HUES6 (cell line): Measurements from ENCODE around the gene MYH14.
"Not testable (repeated sequence)": the region's sequence is repeated elsewhere in the genome, so short reads cannot be mapped to it uniquely, and the experiment has no call there.

Source experiments
- H3K27ac ChIP-seq: 2 replicates; pipeline ENCODE4 v1.7.0; 2013; ENCODE audit warnings: low read depth, mild to moderate bottlenecking, low read length, inconsistent platforms
- H3K27me3 ChIP-seq: 2 replicates; pipeline ENCODE4 v1.6.1; 2013; ENCODE audit warnings: low read length; ENCODE audit not compliant: control insufficient read depth, insufficient read depth
- H3K36me3 ChIP-seq: 2 replicates; pipeline ENCODE4 v1.6.1; 2013; ENCODE audit warnings: low read length; ENCODE audit not compliant: control insufficient read depth, insufficient read depth
- H3K4me1 ChIP-seq: 2 replicates; pipeline ENCODE4 v1.6.1; 2013; ENCODE audit warnings: low read length; ENCODE audit not compliant: control insufficient read depth, insufficient read depth
- H3K4me3 ChIP-seq: 2 replicates; pipeline ENCODE4 v1.5.1; 2013; ENCODE audit warnings: low read depth, low read length
- H3K9ac ChIP-seq: one replicate; pipeline ENCODE4 v1.6.1; 2013; ENCODE audit warnings: mild to moderate bottlenecking, low read length
- H3K9me3 ChIP-seq: 2 replicates; pipeline ENCODE4 v1.6.1; 2013; ENCODE audit warnings: low read depth, low read length; ENCODE audit not compliant: control insufficient read depth, insufficient read depth

The MYH14 gene

GRCh38 chr19:50333737-50334617 is 130.6 kb downstream of the MYH14 start:
- no peaks in the 10 kb centered on the region; the same call in 1 of the 2 replicates for H3K27me3 ChIP-seq
- peaks cover 11% of the 10 kb centered on the region for H3K4me1 ChIP-seq
- H3K36me3 ChIP-seq = no peaks in the 10 kb centered on the region
- 0 out of 2 replicates have a peak, but pooled peaks cover under 1% of the 10 kb centered on the region for H3K9me3 ChIP-seq
- peak overlapping the region; percentile 46 for H3K27ac ChIP-seq
- H3K4me3 ChIP-seq = peak overlapping the region; percentile 83
- peak overlapping the region; percentile 81 for H3K9ac ChIP-seq

DNA sequence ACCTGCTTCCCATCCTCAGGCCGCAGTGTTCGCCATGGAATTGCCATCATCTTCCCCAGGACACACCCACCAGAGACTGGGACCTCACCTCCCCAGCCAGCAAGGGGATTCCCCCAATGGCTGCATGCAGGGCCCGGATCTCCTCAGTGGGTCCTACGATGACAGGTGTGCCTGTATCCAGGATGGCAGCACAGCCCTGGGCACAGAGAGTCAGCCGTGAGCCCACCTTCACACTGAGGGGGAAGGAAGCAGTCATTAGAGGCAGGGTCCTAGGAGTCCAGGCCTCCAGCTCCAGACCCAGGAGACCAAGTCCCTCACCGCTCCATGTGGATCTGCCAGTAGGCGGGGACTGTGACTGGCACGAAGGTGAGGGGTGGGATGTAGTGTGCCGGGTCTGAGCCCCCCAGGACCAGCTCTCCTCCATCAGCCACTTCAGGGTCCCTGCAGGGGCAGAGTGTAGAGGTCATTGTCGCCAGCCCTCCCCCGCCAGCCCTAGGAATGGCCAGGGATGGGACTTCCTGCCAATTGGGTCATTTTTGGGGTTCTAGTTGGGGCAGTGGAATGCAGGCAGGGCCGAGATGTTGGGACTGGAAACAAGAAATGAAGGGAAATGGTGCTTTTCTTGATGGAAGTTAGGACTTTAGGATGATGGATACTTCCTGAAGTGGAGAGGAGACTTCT is 131.5 kb downstream of the MYH14 start:
- no peak overlapping the region for H3K9ac ChIP-seq
- H3K4me1 ChIP-seq = peaks cover 11% of the 10 kb centered on the region
- no peak overlapping the region for H3K4me3 ChIP-seq
- H3K36me3 ChIP-seq = peaks cover 3% of the 10 kb centered on the region; the same call in 1 of the 2 replicates
- H3K27ac ChIP-seq = no peak overlapping the region
- H3K9me3 ChIP-seq = 0 out of 2 replicates have a peak, but pooled peaks cover 2% of the 10 kb centered on the region
- no peaks in the 10 kb centered on the region; the same call in 1 of the 2 replicates for H3K27me3 ChIP-seq

- not testable (repeated sequence) for H3K9ac ChIP-seq, H3K27ac ChIP-seq, H3K36me3 ChIP-seq, H3K4me1 ChIP-seq, H3K9me3 ChIP-seq, H3K4me3 ChIP-seq, H3K27me3 ChIP-seq
Observed at GRCh38 chr19:50337031-50337430, 133.6 kb downstream of the MYH14 start.

DNA sequence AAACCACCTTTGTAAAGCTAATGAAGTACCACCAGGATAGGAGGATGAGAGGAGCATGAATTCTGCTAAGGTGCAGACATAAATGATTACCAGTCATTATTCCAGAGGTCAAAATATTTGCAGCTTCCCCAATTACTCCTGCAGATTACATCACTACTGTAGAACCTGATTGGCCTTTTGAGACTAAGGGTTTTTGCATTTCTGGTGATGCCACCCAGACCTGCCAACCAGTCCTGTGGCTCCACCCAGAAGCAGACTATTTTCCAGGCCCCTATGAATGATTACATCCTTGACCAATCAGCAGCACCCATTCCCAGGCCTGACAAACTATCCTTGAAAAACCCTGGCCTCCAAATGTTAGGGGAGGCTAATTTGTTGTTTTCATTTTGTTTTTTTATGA is 136.9 kb downstream of the MYH14 start:
- Histone ChIP-seq H3K27me3 (no peaks in the 10 kb centered on the region), H3K9me3 (peaks cover 12% of the 10 kb centered on the region; the same call in 1 of the 2 replicates), H3K9ac (no peak overlapping the region), H3K27ac (no peak overlapping the region), H3K4me3 (no peak overlapping the region), H3K4me1 (0 out of 2 replicates have a peak, but pooled peaks cover 3% of the 10 kb centered on the region), H3K36me3 (peaks cover 3% of the 10 kb centered on the region; the same call in 1 of the 2 replicates)

- H3K36me3 ChIP-seq = peaks cover 3% of the 10 kb centered on the region; the same call in 1 of the 2 replicates
- H3K9me3 ChIP-seq = peaks cover 12% of the 10 kb centered on the region; the same call in 1 of the 2 replicates
- H3K27me3 ChIP-seq = no peaks in the 10 kb centered on the region
- no peak overlapping the region for H3K27ac ChIP-seq
- H3K4me1 ChIP-seq = no peaks in the 10 kb centered on the region
- H3K4me3 ChIP-seq = no peak overlapping the region
- H3K9ac ChIP-seq = no peak overlapping the region
Observed at GRCh38 chr19:50341091-50341564, 137.7 kb downstream of the MYH14 start.

DNA sequence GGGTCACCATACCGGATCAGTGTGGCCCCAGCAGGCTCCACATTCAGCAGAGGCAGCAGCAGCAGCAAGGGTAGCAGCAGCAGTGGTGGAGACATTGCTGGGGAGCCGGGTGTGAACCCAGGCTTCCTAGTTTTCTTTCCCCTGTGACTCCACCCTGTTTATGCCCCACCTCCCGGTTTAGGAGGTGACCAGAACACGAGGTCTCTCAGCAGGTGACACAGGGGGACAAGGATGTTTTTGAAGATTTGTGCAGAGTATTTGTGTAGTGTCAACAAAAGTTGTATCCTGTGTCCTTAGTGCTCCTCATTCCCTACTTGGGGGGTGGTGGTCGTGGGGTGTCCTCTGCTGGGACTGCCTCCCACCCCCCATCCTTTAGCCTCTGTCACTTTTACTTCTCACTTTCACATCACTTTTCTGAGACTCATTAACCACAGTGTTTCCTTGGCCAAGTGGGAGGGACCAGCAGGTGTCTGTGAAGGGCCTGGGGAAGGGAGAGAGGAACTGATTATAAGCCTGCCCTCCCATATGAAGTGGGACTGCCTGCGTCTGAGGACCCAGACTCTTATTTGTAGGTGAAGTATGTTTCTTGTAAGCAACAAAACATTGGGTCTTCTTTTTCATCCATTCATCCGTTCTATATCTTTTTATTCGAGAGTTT is 141.4 kb downstream of the MYH14 start:
- Histone ChIP-seq H3K4me1 (no peaks in the 10 kb centered on the region), H3K9me3 (peaks cover 10% of the 10 kb centered on the region; the same call in 1 of the 2 replicates), H3K36me3 (no peaks in the 10 kb centered on the region), H3K4me3 (no peak overlapping the region), H3K27ac (no peak overlapping the region), H3K27me3 (no peaks in the 10 kb centered on the region), H3K9ac (no peak overlapping the region)

DNA sequence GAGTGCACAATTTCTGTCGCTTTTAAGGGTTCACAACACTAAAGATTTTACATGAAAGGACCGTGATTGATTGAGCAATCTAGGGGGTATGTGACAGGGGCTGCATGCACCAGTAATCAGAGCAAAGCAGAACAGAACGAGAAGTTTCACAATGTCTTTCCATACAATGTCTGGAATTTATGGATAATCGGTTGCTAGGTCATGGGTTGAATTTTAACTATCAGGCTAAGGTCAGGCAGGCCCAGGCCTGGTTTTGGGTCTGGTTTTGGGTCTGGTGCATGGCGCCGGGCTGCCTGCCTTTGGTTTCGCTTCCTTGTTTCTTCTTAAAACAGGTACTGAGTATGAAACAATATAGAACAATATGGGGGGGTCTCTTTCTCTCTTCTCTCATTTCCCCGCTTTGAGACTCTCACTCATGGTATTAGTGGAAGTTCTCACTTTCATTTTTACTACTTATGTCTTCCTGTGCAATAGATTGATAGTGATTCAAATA is 143.7 kb downstream of the MYH14 start:
- H3K4me3 ChIP-seq, H3K36me3 ChIP-seq, H3K27ac ChIP-seq, H3K9ac ChIP-seq, H3K9me3 ChIP-seq, H3K27me3 ChIP-seq, H3K4me1 ChIP-seq: not testable (repeated sequence)

- Histone ChIP-seq H3K36me3 (no peaks in the 10 kb centered on the region), H3K9ac (no peak overlapping the region), H3K9me3 (peaks cover 7% of the 10 kb centered on the region; the same call in 1 of the 2 replicates), H3K4me3 (no peak overlapping the region), H3K27ac (no peak overlapping the region), H3K27me3 (no peaks in the 10 kb centered on the region), H3K4me1 (no peaks in the 10 kb centered on the region)
Observed at GRCh38 chr19:50349277-50350057, 146.0 kb downstream of the MYH14 start.

DNA sequence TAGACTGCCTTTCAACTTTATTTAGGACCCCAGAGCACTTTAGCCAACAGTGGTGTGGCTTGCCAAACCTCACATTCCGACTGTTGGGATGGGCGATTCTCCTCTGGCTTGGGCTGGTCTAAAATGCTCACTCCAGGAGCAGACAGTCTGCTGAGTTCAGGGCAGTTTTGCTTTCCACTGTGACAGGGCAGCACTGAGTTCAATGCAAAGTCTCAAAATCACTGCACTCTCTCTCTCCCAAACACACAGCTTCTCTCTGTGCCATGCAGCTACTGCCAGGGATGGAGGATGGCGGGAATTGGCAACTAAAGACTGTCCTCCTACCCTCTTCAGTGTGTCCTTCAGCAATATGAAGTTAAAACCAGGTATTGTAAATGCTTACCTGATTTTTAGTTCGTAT is 148.8 kb downstream of the MYH14 start:
- no peaks in the 10 kb centered on the region for H3K36me3 ChIP-seq
- H3K4me3 ChIP-seq = no peak overlapping the region
- H3K27me3 ChIP-seq = no peaks in the 10 kb centered on the region
- H3K4me1 ChIP-seq = no peaks in the 10 kb centered on the region
- no peak overlapping the region for H3K9ac ChIP-seq
- H3K27ac ChIP-seq = no peak overlapping the region
- H3K9me3 ChIP-seq = no peaks in the 10 kb centered on the region

- not testable (repeated sequence) for H3K27ac ChIP-seq, H3K36me3 ChIP-seq, H3K9me3 ChIP-seq, H3K4me3 ChIP-seq, H3K9ac ChIP-seq, H3K4me1 ChIP-seq, H3K27me3 ChIP-seq
Observed at GRCh38 chr19:50353487-50353880, 150.1 kb downstream of the MYH14 start.
